LHCN-M2 (cell line): Measurements from ENCODE around the gene CCDC17. TPM values are rescaled to one million over a fixed set of nuclear protein-coding genes. Genes with fewer than 3 reads are reported as not detected.
A peak's percentile ranks its signal among the peaks of the same experiment; 100 is the strongest.

Experiments used
- DNase-seq: peaks from one replicate; pipeline ENCODE4 v3.0.0-alpha.2; 2012; ENCODE audit warnings: low read depth
- total RNA-seq: library from RNA; depleted of rRNA; stranded (reverse); fragments of >200 nt; gene quantifications from 2 replicates; pipeline ENCODE4 v1.2.3, GENCODE V29; 2014; rRNA removed

The CCDC17 gene
- total RNA-seq, 1 experiment from 2014 or later, result 0.98 TPM

DNA sequence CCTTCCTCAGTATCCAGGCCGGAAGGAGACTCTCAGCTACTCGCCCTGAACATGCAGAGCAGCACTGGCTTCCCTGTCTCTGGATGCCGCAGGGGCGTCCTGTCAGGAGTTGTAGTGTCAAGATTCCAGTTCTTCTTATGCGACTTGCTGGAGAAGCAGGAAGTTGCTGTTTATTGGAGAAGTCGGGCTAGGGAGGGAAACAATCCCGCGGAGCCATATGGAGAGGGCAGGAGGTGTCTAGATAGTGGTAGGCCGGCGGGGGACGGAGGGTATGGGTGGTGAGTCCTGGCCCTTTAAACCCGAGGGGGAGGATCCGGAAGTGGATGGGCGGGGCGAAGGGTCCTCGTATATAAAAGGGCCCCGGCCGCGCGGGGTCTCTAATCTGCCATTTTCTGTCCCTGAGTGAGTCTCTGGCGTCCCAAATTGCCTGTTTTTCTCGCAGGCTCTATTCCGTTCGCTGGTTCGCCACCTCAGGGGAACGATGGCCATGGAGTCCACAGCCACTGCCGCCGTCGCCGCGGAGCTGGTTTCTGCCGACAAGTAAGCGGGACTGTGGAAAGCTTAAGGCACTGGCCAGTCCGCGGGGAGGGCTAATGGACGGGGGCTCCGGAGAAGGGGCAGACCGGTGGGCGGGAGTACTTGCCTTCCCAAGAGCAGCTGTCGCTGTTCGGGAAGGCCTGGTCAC is 40.0 kb downstream of the CCDC17 start, which contains the start of gene NASP:
NASP (plus strand) TSS at position 376 of the 685 bp plus-strand sequence; CDS start at position 482, 106 bp downstream.
- DNase-seq, result peak; percentile 79

GRCh38 chr1:45583264-45583665 is 40.6 kb downstream of the CCDC17 start:
- peak; percentile 95 for DNase-seq

- no peak for DNase-seq
These were observed 49.7 kb downstream of the CCDC17 start for GRCh38 chr1:45574105-45574626.

DNA sequence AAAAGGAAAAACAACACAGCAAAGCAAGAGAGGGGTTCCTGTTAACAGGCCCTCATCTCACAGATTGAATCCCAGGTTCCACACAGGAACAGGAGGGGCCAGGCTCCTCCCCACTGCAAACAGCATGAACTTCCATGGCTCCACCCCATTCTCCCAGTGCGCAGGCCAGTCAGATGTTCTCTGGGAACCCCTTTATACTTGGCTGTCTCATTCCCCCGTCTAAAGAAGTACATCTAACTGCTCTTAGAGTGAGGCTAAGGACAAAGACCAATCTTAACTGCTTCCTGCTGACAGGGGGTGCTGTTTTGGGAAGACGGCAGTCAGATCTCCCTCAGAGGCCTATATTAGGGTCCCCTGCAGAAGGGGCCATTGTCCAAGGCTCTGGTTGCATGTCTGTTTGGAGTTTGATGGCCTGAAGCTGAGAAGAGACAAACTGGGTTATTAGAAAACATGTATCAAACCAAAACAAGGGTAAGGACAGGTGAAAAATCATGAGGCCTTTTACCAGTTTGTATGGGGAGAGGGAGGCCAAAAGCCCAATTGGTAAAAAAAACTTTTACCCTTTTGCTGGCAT is 50.5 kb downstream of the CCDC17 start:
- no peak for DNase-seq

GRCh38 chr1:45570631-45571030 is 53.2 kb downstream of the CCDC17 start:
- no peak for DNase-seq

Other genes starting within 250 kb of the CCDC17 start
- gene TESK2, start 132.9 kb downstream of the CCDC17 start, total RNA-seq, result 0.77 and 1.3 TPM in 2 replicates
- 1.1 and 1.6 TPM in 2 replicates for gene CCDC163, start 124.0 kb downstream of the CCDC17 start, total RNA-seq
- 7.2 and 8.4 TPM in 2 replicates for gene MMACHC, start 123.8 kb downstream of the CCDC17 start, total RNA-seq
- gene PRDX1, start 102.2 kb downstream of the CCDC17 start, total RNA-seq, result 507 and 546 TPM in 2 replicates
- 64.3 and 67.5 TPM in 2 replicates for gene AKR1A1, start 73.2 kb downstream of the CCDC17 start, total RNA-seq
- 112 and 123 TPM in 2 replicates for gene NASP, start 40.0 kb downstream of the CCDC17 start, total RNA-seq
- 110 and 116 TPM in 2 replicates for gene GPBP1L1, start 62.5 kb upstream of the CCDC17 start, total RNA-seq
- 22.3 and 29.6 TPM in 2 replicates for gene TMEM69, start 64.1 kb upstream of the CCDC17 start, total RNA-seq
- 10.8 and 11.5 TPM in 2 replicates for gene IPP, start 126.6 kb upstream of the CCDC17 start, total RNA-seq
- gene MAST2, start 179.6 kb upstream of the CCDC17 start, total RNA-seq, result 30.3 and 51.4 TPM in 2 replicates